HG03378 (cell line): ENCODE measurements around the gene GPR161.

ENCODE experiments used
- ATAC-seq: cut with Tn5 transposase; IDR thresholded peaks from one replicate; pipeline ENCODE4 v1.9.1; 2021; ENCODE audit warnings: mild to moderate bottlenecking, moderate library complexity; ENCODE audit not compliant: unreplicated experiment

GPR161 gene

DNA sequence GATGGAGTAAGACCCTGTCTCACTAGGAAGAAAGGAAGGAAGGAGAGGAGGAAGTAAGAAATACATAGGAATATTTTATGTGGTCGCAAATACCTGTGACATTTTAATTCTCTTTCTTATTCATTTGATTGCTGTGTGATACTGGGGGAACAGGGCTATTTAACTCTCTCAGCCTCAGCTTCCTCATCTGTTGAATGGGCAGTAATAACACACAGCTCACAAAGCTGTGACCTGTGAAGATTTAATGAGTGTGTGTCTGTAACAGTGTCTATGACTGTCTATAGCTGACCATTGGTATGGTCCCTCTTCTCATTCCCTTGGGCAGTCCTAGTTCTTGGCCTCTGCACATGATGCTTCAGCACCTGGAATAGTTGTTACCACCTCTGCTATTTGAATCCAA lies 13.6 kb upstream of the GPR161 start:
- ATAC-seq, result no peak

- peak; percentile 53 for ATAC-seq
These were observed 12.2 kb upstream of the GPR161 start for GRCh38 chr1:168148916-168149315.

- ATAC-seq, result no peak
These were observed 9.9 kb upstream of the GPR161 start for GRCh38 chr1:168146626-168147025.

- no peak for ATAC-seq
These were observed 9.4 kb upstream of the GPR161 start for GRCh38 chr1:168146160-168146539.

GRCh38 chr1:168145184-168146159 lies 8.7 kb upstream of the GPR161 start:
- ATAC-seq, result peak; percentile 87

- no peak for ATAC-seq
These were observed 5.2 kb upstream of the GPR161 start for GRCh38 chr1:168141871-168142385.

DNA sequence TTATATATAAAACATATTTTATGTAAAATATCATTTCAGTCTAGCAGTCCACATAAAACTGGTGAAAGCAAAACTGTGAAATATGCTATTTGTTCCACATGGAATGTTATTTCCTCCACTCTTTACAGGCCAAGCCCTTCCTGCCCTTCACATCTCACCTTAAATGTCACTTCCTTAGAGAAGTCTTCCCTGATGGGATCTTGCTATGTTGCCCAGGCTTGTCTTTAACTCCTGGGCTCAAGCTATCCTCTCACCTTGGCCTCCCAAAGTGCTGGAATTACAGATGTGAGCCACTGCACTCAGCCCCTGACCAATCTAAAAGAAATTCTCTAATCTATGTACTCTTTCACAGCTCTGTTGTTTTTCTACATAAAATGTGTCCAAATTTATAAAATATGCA lies 2.3 kb upstream of the GPR161 start:
- no peak for ATAC-seq

GRCh38 chr1:168138134-168138533 lies 1.4 kb upstream of the GPR161 start:
- ATAC-seq, result no peak

GRCh38 chr1:168137515-168137821 lies 738 bp upstream of the GPR161 start:
- no peak for ATAC-seq

- ATAC-seq, result no peak
These were observed 615 bp downstream of the GPR161 start for GRCh38 chr1:168135921-168136708.

DNA sequence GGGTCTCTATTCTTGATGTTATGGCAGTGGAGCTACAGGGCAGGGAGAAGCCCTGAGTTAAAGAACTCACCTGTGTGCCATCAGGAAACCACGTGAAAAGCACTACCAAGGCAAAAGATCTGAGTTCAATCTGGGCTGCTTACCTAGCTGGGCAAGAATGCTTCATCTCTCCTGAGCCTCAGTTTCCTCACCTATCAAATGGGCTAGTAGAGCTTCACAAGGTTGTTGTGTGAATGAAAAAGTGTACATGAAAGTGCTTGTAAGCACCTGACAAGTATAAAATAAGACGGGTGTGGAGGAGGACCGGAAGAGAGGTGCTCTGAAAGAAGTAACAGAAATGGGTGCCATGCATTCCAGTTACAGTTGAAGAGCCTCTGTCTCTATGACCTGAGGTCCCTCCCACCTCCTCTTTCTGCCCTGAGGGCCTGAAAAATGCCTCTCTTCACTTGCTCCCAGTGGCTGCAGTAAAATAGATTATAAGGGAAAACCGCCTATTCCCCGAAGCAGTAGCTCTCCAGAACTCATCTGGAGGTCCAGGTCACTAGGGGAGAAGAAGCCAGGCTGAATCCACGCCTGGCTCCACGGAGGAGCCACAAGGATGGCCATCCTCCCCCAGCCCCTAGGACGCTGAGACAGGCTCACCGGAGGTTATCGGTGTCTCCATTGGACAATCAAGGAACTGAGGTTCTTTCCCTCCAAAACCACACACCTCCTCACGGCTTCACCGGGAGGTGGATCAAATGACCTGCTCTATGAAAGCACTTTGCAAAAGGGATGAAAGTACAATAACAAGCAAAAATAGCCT lies 1.4 kb downstream of the GPR161 start:
- no peak for ATAC-seq

DNA sequence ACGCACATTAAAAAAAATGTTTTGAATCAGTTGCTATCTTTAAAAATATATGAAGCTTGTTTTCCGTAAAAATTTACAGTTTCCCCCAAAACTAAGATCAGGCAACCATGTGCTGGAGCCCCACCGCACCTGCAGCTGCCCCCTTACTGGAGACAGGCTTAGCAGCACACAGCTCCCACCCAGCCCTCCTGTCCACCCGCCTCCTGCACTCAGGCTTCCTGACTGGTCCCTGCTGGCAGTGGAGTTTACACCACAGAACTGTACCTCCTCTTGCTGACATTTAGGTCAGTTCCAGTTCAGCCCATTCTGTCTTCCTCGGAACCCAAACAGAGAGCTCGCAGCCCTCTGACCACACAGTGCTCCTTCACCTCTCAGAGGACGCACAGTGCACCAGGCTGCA lies 2.1 kb downstream of the GPR161 start:
- ATAC-seq, result no peak

GRCh38 chr1:168134132-168134531 lies 2.6 kb downstream of the GPR161 start:
- ATAC-seq, result no peak

GRCh38 chr1:168129933-168130332 lies 6.8 kb downstream of the GPR161 start:
- ATAC-seq, result no peak

DNA sequence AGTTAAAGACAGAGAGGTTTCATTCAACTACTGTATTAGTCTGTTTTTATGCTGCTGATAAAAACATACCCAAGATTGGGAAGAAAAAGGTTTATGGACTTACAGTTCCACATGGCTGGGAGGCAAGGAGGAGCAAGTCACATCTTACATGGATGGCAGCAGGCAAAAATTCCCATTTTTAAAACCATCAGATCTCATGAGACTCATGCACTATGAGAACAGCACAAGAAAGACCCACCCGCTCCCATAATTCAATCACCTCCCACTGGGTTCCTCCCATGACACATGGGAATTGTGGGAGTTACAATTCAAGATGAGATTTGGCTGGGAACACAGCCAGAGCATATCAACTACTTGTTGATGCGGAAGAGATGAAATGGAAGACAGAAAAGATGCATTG lies 9.2 kb downstream of the GPR161 start:
- ATAC-seq, result no peak

DNA sequence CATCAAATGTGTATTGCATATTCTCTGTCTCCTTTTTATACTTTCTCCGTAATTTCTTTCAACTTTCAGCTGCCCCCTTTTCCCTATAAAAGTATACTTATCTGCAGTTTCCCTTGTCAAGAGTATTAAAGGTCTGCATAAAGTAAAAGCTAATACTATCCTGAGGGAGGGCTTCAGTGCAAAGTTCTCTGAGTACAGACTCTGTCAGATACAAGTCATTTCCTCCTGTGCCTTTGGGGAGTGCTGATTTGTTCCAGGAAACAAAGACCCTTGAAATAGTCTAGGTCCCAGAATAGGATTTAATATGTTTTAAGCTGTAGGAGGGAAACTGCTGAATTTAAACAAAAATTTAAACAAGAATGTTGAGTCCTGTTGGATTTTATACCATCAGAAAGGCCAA lies 11.7 kb downstream of the GPR161 start:
- no peak for ATAC-seq

DNA sequence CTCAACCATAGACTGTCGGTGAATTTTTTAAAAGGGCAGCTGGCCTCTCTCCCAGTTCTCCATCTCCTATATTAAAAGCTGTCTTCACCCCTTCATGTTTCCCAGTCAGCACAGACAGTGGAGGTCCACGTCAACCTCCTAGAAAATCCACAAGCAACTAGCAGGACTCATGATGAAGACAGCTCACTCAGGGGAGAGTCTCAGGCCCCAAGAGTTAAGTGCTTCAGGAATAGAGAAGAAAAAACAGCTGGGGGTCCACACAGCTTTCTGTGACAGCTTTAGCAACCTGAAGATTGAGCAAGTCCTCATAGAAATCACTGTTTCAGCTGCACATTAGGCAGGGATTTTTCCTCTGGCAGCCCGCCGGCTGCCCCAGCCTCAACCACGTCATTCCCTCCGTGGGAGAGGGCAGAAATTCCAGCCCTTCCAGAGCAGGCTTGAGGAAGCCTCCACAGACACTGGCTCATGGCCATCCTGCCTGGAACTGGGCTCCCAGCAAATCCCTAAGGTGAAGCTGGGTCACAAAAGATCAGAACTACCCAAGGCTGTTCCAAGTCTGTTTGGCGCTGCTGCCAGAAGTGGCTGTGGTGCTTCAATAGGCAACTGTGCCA lies 15.2 kb downstream of the GPR161 start:
- no peak for ATAC-seq

DNA sequence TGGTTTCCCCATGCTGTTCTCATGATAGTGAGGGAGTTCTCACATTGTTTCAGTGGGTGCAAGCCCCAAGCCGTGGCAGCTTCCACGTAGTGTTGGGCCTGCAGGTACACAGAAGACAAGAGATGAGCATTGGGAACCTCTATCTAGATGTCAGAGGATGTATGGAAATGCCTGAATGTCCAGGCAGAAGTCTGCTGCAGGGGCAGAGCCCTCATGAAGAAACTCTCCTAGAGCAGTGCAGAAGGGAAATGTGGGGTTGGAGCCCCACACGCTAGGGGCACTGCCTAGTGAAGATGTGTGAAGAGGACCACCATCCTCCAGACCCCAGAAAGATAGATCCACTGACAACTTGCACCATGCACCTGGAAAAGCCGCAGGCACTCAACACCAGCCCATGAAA lies 17.0 kb downstream of the GPR161 start:
- ATAC-seq, result no peak

DNA sequence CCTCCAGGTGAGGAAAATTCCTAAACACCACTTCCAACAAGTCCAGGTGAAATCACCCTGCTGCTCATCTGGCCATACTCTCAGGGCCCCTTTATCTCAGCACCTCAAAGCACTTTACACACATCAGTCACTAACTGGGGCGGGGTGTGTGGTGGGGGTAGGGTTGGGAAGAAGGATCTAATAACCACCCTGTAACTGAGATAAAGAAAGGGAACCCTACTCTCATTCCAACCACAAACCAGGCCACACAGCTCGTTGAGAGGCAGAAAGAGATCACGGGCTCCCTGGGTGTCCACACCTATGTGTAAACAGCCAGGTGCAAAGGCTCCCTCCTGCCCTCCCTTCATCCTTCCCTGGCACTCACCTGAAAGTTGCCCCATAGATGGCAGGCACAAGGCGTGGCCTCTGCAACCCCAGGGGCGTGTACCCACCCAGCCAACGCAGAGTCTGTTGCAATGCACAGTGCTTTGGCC lies 20.4 kb downstream of the GPR161 start:
- ATAC-seq, result no peak

- ATAC-seq, result no peak
These were observed 21.9 kb downstream of the GPR161 start for GRCh38 chr1:168114845-168115244.
